DLD1 (cell line): Measurements from ENCODE around the gene PCCA.

Experiments used
- in situ Hi-C: cut with HindIII; loops from 2 replicates; pipeline ENCODE4 v1.10.0; 2017; ENCODE audit warnings: low sequenced_read_pairs

The PCCA gene

DNA sequence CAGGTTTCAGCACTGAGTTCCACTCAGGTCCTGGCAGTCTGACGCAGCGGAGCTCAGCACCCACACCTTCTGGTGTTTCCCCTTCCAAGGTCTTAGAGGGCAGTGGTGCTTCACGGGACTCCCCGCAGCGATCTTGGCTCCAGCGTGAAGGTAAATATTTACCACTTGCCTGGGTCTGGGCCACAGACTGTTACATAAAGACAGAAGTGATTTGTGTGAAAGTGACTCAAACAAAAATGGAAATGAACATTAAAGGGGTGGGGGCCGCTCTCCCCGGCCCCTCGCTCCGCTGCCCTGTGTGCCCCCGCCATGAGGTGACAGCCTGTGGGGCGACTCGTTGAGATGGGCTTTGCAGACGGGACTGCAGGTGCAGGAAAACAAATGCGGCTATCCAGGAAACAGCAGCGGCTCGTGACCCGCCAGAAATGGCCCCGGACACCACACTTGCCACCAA is 444.7 kb downstream of the PCCA start:
- in situ Hi-C loops: no loop called here

DNA sequence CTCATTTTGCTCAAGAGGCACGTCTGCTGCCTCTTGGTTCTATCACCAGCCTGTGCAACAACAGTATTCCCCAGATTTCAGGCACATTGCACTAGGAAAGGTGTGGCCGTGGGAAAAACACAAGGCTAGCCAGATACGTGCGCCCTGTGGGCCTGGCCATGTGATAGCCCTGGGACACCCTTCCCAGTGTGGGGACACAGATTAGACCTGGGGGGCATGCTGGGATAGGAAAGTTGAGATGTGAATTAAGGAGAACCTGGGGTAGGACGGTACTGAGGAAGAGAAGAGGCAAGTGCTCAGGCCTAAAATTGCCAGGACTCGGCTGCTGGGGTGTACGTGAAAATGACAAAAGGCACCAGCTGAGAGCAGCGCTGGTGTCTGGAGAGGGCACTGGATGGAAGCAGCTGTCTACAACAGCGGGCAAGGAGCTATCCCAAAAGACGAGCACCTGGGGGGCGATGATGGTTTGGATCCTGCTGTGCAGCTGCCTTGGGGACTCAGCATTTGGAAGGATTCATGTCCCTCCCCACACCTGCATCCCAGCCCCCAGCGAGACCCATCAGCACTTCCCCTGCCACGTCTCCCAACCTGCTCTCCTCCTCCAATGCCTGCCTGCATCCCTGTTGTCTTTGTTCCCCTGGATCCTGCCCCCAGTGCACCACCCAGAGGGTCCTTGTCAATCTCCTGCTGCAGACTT is 445.4 kb downstream of the PCCA start:
- in situ Hi-C loops: no loop called here

DNA sequence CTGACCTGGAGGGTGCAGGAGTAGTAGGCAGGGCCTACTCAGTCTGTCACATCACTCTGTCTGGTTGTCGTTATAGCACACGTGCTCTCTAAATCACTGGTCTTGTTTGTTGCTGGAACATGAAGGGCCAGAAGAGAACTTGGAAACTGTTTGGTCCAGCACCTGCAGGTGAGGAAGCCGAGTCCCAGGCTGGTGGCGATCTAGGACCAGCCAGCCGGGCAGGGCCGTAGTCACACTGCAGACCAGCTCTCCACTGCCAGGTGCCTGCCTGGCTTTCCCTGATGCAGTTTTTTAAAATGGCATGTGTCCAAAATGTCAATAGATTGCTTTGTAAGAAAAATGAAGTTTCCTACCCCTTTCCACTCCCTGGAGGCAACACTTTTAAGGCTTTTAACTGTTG is 446.0 kb downstream of the PCCA start:
- in situ Hi-C loops: no loop called here

DNA sequence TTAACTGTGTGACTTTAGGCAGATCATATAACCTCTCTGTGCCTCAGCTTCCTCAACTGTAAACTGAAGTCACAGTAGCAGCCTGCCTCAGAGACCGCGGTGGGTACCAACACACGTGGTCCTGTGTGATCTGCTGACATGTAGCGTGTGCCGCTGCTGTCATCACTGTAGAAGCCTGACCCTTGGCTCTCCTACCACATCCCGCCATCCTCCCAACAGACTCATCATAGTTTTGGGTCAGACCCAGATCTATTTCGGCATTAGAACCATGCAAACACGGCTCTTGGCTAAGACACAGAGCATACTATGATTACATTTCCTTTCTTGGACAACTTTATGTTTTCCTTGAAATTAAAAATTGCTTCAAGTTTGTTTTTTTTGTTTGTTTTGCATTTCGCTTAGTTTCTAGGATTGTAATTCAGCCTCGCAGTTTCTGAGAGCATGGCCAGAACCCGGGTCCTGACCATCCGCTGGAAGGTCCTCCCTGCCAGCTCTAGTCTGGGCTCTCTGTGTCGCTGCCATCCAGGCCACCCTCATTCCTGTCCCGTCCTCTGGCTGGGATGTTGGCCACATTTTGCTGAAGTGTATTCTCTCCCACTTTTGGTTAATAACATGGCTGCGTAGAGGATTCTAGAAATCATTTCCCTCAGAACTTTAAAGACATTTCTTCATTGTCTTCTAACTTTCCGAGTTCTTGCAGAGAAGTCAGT is 446.7 kb downstream of the PCCA start:
- in situ Hi-C loops: no loop called here

DNA sequence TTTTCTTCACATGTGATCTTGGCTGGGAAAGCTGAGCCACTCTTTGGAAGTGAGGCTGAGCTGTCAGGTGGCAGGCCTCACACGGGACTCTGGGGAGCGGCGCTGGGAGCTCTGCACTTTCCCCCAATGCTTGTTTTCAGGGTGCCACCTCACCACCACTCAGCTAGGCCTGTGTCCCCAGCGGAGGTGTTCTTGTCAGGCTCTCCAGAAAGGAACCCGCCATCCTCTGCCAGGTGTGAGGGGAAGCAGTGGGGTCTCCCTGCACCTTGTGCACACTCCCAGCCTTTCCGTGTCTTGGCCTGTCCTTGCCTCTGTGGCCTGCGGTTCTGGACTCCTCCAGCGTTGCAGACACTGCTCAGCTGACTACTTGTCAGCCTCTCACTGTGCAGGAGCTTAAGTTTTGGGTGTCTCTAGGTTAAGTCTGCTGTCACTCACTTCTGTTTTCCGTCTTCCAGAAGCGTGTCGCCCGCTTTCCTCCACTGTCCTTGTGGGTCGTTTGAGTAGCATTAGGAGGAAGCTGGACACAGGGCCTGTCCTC is 447.8 kb downstream of the PCCA start:
- in situ Hi-C loops: no loop called here

DNA sequence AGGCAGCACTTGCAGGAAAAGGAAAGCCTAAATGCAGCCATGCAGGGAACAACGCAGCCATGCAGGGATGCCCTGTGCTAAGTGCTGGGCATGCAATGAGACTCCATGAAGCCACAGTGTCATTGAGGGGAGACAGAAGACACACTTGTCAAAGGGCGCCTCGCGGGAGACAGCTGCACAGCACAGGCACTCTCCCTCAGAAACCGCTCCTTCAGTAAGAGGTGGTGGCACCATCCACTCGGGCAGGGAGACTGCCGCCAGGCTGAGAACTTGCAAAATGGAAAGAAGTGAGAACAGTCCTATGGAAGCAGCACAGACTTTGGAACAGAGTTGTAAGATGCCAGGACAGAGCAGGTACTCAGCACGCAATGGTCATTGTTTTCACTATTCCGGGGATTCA is 448.6 kb downstream of the PCCA start:
- in situ Hi-C loops: no loop called here

DNA sequence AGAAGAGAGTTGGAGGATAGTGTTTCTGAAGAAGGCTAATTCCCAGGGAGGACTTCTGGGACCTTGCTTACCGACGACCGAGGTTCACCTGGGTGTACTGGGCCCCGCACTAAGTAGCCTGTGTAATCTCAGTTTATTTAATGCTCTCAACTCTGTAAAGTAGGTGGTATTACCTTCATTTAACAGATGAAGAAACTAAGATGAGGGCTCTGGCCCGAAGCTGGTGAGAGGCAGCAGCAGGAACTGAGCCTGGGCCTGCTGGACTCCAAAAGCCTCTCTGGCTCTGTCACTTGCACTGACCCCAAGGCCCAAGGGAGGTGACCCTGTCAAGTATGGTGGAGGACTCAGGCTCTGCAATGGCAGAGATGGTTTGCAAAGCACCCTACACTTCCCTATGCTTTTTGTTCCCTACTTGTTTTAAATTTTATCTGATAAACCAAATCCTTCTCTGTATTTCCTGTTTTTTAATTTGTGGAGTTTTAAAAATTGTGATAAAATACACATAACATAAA is 449.1 kb downstream of the PCCA start:
- in situ Hi-C loops: no loop called here

DNA sequence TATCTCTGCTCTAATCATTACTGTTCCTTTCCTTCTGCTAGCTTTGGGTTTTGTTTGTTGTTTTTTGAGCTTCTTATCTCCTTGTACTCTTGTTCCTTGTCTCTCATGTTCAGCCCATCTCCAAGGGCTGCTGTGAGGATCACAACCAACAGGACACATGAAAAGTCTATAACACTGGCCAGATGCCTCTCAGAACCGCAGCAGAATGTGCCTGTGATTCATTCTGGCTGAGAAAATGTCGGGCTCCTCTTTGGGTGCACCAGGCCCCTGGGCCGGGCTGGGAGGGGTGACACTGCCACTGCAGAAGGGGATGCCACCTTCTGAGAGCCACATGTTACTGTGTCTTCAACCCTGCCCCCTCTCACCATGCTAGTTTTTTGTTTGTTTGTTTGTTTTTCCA is 451.7 kb downstream of the PCCA start:
- in situ Hi-C loops: no loop called here

DNA sequence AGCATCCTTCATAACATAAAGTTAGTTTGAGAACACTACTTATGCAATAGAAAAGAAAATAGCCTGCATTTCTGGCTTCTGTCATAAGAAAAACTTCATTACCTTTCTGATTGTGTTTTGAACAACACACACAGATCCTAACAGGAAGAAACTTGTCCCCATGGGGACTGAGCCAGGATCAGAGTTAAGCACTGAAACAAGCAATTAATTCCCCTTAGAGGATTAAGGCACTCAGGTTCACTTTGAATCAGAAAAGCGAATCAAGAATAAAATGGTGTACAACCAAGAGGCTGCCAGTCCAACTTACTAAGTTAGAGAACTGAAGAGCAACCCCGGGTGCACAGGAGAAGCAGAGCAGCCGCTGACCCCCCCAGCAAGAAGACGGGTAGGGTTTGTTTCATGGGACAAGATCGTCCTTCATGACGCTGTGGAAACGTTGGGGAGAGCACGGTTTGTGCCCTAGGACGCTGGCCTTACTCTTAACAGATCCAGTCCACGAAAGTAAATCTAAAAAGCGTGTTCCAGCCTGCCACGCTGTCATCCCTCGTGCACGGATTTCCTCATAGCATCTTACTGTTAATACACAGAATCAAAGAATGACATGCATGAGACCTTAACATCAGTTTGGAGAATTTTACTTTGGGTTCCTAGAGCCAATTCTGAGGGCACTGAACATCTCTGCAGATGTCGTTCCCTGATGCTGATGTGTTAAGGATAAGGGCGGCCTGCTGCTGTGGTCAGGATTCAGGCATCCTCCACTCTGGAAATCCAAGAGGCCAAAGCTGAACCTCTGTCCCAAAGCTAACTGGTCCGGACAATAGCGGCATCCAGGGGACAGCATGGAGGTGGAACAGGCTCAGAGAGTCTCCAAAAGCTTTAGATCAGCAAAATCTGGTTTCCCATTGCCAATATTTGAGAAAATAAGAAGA is 453.3 kb downstream of the PCCA start:
- in situ Hi-C loops: no loop called here

DNA sequence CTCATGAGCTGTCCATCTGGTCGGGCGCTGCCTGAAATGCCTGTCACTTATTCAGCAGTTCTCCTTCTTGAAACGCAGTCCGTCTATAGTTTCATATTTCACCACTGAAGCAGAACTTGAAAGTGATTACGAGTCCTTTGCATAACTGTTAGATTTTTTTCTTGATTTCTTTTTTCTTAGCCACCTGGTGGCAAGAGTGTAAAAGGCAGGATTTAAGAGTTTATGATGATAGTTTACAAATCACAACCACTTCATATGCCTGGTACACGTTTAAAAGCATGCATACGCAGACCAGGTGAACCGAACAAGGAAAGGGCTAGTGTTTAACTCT is 453.9 kb downstream of the PCCA start:
- in situ Hi-C loops: no loop called here

DNA sequence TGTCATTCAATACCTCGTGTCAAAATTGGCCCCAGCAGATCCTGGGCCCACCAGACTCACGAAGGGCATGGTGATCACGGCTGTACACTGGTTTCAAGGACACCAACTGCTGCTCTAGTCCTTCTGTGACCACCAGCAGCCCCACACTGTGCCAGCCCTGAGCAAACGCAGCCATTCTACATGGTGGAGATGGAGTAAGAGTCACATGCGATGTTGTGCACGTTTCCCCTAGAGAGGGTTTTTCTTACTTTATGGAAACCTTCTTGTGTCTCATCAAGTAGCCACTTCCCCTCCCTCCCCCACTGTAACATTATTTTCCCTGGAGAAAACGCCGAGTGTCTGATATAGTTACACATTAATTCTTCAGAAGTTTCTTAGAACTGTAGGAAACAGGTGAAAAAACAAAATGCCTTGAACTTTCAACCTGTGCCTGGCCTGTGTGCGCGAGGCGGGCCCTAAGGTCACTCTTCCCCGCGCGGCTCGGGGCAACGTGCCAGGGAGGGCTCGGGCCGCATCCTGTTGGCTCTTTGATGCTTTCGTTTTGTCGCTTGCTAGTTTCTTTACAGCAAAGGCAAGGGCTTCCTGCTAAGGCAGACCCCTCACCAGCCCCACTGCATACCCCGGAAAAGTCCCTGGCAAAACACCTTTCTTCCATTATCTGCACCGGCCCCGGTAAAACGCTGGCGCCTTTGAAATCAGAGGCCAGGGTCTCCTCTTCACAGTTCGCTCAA is 455.1 kb downstream of the PCCA start:
- in situ Hi-C loops: no loop called here

DNA sequence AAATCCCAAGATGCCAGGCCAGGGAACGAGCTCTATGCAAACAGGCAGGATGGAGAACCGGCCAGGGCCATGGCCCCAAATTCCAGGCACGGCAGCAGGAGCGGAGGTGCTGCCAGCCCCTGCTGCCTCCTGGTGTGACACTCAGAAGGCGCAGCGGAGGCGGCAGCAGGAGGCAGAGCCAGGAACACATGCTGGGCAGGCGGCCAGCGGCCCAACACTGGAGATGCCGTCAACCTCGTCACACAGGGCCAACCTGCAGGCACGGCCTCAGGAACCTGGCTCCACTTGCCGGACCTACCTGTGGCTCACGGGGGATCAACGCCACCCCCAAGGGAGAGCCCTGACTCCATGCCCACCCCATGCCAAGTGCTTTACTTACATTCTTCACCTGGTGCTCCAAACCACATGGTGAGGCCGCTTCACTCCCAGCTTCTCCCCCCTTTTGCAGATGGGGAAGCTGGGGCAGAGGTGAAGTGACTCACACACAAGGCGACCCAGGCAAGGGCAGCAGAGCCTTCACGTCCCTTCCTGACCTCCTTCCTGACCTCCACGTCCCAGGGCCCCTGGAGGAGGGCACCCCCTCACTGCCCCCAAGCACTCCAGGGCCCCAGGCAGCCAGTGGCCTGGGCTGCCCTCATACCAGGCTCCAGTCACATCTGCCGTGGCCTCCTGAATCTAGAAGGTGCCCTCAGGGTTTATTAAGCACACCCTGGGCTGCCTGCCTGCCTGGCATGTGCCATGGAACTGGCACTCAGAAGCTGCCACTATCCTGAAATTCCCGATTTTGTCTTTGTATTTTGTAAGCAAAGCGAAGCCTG is 456.2 kb downstream of the PCCA start:
- in situ Hi-C loops: no loop called here

DNA sequence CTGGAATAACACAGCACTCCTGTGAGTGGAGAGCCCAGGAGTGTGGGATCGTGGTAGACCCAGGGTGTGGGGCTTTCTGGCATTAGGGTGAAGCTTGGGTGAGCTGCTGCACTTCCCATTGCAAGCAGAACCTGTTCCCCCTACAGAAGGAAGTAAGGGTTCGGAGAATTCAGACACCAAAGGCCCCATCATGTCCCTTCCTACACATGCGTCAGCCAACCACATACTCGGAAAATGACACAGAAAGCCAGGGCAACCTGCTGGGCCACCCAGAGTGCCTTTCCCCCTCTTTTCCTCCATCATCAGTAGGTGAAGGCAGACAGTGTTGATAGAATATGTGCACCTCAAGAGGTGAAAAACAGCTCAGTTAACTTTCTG is 456.8 kb downstream of the PCCA start:
- in situ Hi-C loops: no loop called here

DNA sequence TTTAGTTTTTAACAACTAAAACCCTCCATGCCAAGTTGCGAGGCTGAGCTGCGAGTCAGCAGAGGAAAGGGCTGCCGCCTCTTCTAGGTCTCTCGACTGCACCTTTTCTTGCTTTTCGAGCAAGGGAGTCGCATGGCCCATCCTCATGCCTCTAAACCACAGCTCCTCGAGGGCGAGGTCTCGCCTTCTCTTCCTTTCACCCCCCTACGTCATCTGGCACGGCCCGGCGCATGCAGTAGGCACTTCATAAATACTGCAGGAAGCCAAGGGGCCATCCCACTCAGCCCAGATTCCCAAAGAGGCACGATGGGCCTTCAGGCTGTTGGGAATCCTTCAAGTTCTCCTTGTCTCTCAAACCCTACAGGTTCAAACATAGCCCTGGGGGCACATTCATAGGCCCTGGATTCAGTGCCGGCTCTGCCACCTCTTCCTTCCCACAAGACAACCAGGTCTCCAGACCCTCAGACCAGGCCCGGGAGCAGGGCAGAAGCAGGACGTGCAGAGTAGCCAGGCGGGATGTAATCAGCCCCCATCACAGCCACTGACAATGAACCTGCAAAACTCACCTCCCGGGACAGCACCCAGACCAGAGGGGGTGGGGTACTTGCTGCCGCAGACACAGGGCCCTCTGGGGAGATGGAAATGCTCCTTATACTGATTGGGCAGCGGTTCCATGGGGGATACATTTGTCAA is 458.0 kb downstream of the PCCA start:
- in situ Hi-C loops: no loop called here

DNA sequence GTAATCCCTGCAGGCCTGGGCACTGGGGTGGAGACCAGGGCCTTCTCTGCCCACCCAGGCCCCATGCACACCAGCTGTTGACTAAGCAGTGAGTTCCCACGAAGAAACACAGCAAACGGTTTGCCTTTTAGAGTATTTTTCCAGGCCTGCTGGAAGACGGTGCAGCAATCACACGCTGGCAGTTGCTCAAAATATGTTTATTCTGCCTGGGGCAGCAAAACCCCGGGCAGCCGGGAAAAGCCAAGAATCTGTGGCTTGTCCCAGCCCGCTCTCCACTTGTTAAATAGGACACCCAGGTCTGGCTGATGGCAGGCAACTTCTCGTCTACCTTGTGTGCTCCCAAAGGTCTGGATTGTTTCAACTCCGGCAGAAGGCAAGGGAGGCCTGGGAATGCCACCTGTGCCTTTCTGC is 458.9 kb downstream of the PCCA start:
- in situ Hi-C loops: no loop called here

DNA sequence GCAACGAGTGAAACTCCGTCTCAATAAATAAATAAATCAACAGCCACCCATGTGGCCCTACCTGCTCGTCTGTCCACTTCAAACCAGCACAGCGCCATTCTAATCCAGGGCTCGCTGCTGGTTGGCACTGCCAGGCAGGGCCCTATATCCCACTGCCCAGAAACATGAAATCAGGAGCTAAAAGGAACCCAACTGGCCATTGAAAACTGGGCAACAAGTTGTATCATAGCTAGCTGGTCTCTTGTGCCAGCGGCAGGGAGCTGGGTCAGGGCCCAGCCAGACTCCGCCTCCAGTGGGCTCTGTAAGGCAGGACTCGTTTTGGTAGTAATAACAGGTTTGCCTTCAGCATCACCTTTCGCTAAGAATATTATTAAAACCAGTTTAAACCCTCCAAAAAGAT is 460.4 kb downstream of the PCCA start:
- in situ Hi-C loops: no loop called here

DNA sequence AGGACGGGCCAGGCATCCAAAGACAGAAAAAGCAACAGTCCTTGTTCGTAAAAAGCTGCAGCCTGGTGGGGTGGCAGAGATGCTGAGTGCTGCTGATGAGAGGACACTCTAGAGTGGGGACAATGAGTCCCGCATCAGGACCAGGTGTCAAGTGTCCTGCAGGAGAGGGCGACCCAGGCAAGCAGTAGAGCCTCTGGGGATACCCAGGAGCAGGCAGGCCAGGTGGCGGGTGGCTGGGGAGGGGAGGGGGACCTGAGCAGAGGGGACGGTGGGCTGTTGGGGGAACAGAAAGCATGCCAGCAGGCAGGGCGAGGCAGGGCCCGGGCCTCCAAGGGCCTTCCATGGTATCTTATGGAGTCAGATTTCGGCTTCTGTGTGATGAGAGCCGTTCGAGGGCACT is 463.9 kb downstream of the PCCA start:
- in situ Hi-C loops: no loop called here

DNA sequence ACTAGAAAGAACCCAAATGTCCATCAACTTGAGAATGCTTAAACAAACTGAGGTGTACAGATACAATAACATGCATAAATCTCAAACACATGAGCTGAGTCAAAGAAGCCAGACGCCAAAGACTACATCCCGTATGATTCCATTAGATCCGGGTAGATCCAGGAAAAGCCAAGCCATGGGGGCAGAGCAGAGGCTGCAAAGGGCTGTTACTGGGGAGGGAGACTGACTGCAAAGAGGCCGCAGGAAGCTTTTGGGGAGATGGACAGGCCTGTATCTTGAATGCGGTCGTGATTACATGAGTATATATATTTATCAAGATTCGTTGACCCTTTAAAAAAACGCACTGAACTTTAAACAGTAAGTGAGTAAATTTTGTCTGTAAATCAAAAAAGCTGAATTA is 471.0 kb downstream of the PCCA start:
- in situ Hi-C loops: no loop called here

DNA sequence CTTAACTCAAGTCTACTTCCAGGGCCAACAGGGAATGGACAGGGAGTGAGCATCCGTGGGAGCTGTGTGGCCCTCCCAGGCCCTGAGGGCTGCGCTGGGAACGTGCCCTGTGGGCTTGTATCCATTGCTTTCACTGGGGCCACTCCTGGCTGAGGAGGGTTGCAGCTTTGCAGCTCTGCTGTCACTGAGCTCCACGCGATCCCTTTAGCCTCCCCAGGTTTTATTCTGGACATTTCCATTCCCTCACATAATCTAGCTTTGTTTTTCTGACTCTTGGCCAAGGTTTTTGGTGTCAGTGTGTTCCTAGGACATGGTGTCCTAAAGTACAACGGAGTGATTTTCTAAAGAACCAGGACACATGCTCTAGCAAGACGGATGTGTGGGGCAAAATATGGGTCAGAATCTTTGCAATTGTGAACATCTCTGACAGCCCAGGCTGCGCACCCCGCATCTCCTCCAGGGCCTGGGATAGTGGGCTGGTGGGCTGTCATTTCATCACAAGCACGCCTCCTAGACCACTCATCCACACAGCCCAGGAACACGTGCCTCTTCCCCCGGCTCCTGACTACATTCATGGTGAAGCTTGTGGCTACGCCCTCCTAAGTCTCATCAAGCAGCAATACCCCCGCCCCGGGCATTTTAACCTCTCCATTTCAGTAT is 471.7 kb downstream of the PCCA start:
- in situ Hi-C loops: no loop called here
